GM19452 (cell line): ENCODE results near the gene FBXL7.

Source experiments
- ATAC-seq: cut with Tn5 transposase; IDR thresholded peaks from one replicate; pipeline ENCODE4 v1.9.1; 2021; ENCODE audit not compliant: unreplicated experiment

The FBXL7 gene

GRCh38 chr5:15501091-15501791, 1.3 kb downstream of the FBXL7 start:
- no peak for ATAC-seq

DNA sequence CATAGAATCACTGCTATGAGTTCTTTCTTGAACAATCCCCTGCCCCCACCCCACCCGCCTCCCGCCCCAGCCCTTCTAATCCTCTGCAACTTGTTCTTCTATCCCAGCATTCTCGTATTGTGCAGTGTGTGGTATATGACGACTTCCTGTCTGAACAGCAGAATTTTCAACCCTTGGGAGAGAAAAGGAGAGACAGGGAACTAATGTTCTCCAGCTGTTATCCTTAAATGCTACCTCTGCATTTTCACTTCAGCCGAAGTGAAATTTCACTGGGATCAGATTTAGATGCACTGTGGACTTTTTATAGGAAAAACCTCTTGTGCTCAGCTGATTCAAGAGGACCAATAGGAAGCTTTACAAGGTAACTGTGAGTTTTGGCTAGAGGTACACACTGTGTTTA, 2.2 kb downstream of the FBXL7 start:
- no peak for ATAC-seq

DNA sequence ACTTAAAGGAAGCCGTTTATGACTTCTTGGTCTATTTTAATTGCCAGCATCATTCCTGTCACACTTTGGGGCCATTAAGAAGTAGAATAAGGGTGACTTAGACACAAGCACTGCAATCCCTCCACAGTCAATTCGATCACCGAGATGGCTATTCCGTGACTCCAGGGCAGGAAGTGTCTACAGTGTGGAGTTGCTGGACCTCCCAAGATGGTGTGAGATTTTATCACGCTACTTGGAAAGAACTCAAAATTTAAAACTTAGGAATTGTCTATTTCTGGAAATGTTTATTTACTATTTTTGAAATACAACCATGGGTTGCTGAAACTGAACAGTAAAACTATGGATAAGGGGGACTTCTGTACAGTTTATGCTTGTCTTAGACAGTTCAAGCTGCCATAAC, 6.2 kb downstream of the FBXL7 start:
- ATAC-seq, result no peak

GRCh38 chr5:15506897-15507296, 6.9 kb downstream of the FBXL7 start:
- ATAC-seq, result no peak

DNA sequence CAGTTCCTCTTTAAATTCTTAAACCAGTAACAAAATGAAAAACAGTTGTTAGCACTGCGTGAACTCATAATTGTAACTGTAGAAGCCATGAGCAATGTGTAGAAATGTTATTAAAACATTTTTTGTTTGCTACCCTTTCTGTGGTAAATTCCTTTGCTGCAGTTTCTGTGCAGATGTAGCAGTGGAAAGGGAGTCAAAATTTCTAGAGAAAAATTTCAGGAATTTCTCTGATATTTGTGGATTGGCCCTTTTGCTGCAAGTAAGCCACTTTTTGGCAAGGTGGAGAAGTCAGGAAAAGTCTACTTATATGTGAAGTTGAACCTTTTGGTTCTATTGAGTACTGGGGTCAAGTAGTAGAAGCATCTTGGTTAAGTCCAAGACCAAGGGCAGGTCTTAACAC, 10.1 kb downstream of the FBXL7 start:
- ATAC-seq, result no peak

DNA sequence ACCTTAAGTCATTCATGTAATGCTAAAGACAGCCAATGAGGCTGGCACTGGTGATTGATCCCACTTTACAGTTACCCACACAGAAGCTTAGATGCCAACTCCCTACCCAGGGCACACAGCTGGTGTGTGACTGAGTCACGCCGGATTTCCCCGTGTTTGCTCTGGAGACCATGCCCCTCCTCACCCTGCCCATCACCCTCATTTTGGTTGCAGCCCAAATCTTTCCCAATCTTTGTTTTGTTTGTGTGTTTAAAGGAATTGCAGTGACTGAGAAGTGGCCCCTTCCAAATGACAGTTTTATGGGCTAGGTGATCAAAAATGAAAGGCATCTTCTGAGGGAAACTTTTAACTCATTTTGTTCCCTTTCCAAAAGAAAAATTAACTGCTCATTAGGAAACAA, 10.9 kb downstream of the FBXL7 start:
- no peak for ATAC-seq

DNA sequence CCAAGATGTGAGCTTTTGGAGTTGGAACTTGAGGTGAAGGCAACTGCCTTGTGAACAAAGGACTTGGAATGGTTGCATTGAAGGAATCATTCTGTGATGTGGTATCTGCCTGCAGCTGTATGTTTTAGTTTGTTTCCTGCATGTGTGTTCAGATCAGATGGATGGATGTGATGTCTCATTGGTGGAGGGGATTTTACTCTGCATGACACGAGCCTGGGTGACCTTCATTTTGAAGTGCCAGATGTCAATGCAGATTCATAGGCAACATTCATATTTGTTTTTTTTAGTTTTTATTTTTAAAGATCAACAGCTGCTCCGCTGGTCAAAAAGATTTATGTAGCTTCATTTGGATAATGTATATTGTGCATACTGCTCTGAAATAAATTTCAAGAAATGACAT, 13.5 kb downstream of the FBXL7 start:
- ATAC-seq, result no peak

- no peak for ATAC-seq
Measured at GRCh38 chr5:15513911-15514310, 13.9 kb downstream of the FBXL7 start.

DNA sequence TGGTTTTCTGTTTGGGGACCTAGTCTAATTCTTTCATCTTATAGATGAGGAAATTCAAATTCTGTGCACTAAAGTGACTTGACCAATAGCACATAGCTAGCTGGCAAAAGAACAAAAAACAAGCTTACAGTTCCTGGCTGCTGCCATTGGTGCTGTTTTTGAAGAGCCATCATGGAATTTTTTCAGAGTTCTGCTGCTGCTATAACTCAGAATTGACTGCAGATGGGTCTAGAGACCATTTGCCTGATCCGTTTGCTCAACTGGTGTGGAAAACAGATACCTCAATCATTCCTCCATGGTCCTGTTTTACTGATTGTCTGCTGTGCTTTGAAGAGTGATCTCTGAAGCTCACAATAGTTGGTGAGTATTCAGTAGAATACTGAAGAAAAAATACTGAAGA, 15.2 kb downstream of the FBXL7 start:
- ATAC-seq, result no peak

GRCh38 chr5:15516486-15516885, 16.5 kb downstream of the FBXL7 start:
- ATAC-seq, result no peak

- ATAC-seq, result no peak
Measured at GRCh38 chr5:15518786-15519185, 18.8 kb downstream of the FBXL7 start.

DNA sequence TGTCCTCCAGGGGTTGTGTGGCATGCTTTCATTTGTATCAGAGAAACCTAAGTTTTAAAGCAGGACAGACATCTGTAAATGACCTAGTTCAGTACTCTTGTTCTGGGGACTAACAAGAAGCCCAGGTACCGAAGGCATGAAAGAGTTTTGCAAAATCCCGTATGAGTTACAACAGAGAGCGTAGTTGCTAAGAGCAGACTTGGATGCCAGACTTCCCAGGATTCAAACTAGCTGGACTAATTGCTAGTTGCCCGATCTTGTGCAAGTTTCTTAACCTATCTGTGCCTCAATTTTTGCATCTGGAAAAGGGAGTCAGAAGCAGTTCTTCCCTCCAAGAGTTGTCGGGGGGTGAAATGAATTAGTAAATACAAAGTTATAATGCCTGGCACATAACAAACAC, 20.9 kb downstream of the FBXL7 start:
- ATAC-seq, result no peak

DNA sequence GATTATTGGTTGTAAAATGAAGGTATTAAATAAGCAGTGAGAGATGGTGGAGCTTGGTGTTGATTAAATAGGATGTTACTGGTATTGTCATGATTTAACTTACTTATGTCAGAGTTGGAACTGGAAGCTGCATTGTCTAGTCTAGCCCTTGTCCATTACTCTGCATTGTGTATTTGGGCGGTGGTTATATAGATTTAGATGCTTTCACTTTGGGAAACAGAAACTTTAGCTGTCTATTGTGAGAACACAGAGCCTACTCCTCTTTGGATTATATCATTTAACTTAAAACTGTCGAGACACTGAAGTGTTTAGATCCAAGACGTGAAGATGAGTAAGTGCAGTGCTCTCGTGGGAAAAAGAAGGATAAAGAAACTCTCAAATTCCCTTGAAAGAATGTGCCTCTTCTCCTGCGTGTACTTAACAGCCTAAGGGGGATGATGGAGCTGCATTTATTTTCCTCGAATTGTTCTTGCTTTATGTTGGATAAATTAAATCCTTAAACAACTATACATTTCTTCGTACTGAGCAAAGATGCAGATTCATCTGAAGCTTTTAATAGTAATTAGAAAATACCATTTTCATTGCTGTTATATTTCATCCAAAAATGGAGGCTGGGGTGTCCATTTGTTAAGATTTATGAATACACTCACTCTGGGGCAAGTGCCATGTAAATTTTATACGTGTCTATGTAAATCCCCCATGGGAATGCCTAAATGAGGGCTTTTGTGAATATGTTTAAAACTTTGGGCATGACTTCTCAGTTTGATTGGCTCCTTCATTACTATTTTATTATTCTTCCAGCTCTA, 21.6 kb downstream of the FBXL7 start:
- no peak for ATAC-seq

GRCh38 chr5:15522187-15522520, 22.2 kb downstream of the FBXL7 start:
- ATAC-seq, result no peak

DNA sequence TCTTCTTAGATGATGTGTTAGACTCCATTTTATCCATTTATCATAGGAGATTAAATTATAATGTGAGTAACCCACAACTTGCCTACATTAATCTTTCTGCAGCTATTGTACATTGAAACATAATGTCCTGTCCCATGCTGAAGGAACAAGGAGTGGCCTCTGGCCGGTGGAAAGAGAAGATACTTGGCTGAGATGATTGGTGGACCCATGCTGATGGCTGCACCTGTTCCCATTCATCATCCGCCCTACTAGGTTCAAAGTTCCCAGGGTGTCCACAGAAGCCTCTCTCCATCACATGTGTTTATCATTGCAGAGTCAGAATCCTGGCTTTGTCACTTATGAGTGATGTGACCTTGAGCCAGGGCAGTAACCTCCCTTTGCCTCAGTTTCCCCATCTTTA, 24.7 kb downstream of the FBXL7 start:
- no peak for ATAC-seq

DNA sequence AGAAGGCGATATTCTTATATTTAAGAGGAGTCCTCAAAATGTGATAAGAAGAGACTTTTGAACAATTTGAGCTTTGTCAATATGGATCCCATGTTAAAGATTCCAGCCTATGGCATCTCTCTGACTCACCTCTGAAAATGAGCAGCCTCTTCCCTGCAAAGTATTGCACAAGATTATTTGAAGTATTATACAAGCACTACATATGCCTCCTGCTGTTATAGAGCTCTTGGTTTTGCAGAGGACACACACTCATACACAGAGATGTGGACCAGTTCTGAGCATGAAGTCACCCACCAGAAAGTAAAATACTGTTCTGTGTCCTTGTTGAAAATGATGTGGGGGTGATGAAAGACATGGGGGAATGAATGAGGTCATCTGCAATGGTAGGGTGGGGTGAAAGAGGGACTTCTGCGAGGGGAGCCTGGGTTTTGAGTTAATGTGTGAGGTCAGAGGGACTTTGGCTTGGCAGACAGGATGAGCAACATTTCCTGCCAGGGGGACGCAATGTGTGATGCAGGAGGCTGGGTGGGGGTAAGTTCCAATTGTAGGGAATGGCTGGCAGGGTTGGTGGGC, 25.8 kb downstream of the FBXL7 start:
- ATAC-seq, result no peak

DNA sequence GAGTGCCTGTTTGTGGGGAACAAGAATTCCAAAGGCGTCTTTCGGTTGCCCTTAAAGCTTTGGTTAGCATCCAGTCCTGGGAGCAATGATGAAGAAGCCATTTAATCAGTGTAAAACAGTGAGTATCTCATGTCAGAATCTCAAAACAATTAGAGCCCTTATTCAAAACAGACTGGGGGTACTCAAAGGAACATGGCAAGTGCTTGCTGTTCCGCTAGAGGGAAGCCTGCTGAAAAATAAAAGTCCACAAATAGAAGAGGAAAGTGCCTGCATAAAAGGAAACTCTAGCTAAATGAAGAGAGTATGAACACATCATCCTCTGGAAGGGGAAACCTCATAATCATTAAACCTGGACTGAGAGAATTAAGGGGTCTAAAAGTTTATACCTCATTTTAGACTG, 26.4 kb downstream of the FBXL7 start:
- no peak for ATAC-seq

DNA sequence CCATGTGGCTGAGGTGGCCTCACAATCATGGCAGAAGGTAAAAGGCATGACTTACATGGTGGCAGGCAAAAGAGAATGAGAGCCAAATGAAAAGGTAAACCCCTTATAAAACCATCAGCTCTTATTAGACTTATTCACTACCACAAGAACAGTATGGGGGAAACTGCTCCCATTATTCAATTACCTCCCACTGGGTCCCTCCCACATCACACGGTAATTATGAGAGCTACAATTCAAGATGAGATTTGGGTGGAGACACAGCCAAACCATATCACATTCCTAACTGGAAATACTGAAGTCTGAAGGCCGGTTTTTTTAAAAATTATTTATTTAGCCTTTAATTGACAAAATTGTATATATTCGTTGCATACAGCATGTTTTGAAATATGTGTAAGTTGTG, 28.5 kb downstream of the FBXL7 start:
- ATAC-seq, result no peak

- no peak for ATAC-seq
Measured at GRCh38 chr5:15529013-15529412, 29.0 kb downstream of the FBXL7 start.

DNA sequence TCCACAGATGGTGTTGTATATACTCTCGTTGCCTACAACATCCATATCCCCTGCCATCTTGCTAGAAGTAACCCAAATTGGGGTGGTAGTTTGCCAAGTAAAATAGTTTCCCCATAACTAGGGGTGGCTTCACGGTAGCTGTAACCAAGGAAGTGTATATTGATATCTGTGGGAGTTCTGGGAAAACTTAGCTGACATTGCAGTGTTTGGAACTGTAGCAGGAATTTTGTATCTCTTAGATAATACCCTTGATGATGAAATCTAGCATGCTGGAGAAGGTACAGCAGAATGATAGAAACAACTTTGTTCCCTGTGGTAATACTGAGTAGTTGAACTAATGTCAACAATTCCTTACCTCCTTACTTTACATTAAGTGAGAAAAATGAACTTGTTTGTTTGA, 29.8 kb downstream of the FBXL7 start:
- no peak for ATAC-seq

DNA sequence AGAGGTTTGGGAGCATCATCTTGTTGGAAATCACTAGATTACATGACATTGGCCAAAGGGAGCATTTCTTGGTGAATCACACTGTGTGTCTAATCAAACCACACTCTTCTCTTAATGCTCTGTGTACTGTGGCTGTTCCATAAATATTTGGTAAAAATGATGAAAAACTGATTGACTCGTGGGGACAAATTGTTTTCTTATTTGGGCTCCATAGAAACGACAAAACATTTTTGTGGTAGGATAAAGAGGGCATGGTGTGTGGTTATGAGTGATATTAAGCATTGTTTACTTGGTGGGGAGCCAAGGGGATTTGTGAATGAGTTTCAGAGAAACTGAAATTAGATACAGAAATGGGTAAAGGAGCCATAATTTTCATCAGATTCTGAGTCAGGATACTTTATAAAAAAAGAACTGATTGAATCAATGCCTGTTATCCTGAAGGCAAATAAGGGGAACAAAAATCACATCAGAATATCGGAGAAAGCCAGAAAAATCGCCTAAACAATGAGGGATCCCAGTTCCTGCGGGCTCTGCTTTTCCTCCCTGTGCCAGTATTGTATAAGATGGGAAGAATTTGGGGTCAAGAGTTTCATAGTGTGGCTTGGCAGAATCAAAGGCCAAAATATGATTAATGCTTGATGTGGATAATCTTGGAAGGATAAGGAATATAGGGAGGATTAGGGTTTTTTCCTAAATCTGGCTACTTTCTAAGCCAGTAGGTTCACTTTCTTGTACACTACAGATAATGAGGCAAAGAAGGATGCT, 33.3 kb downstream of the FBXL7 start:
- ATAC-seq, result no peak

DNA sequence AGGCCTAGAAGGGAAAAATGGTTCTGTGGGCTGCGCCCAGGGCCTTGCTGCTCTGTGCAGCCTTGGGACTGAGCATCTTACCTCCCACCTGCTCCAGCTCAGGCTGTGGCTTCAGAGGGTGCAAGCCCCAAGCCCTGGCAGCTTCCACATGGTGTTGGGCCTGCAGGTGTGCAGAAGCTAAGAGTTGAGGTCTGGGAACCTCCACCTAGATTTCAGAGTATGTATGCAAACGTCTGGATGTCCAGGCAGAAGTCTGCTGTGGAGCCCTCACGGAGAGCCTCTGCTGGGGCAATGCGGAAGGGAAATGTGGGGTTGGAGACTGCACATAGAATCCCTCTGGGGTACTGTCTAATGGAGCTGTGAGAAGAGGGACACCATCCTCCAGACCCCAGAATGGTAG, 36.0 kb downstream of the FBXL7 start:
- ATAC-seq, result no peak
